GM06990 (cell line): ENCODE measurements around the gene MS4A10.

Experiments used
- DNase-seq: peaks from one replicate; pipeline ENCODE4 v3.0.0-alpha.2; 2011; ENCODE audit not compliant: insufficient read length; ENCODE audit errors: extremely low read depth
- H3K27me3 ChIP-seq: replicated peaks from 2 replicates; pipeline ENCODE4 v1.6.0; 2011; ENCODE audit warnings: low read length; ENCODE audit not compliant: control insufficient read depth, insufficient read depth
- H3K36me3 ChIP-seq: 2 replicates; pipeline ENCODE4 v1.5.1; 2011; ENCODE audit warnings: low read length; ENCODE audit not compliant: control insufficient read depth, insufficient read depth
- H3K4me3 ChIP-seq: replicated peaks from 2 replicates; pipeline ENCODE4 v1.5.1; 2011; ENCODE audit warnings: low read depth, mild to moderate bottlenecking, control low read depth, low read length
- CTCF ChIP-seq: IDR thresholded peaks from 2 replicates; pipeline ENCODE4 v1.5.1; 2011; ENCODE audit warnings: low read length, control low read depth, mild to moderate bottlenecking, inconsistent platforms; ENCODE audit not compliant: insufficient read depth, poor library complexity, severe bottlenecking

The MS4A10 gene

DNA sequence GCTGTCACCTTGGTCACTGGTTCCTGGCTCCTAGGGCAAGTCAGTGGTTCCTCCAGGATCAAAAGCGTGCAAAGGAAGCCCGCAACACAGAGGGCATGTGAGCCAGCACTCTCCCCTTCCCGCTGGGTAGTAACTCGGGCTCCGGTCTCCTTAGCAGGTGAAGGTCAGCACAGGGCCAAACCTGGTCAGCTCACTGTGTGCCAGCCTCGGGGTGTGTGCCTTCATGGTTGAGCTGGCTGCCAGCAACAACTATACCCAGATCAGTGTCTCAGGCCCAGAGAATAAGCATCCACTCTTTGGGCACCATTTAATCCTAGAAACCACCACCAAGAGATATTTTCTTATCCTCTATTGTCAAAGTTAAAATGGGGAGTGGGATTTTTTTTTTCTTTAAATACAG lies 40.7 kb downstream of the MS4A10 start:
- Histone ChIP-seq H3K4me3 (no peak overlapping the region), H3K36me3 (no peaks in the 10 kb centered on the region), H3K27me3 (no peaks in the 10 kb centered on the region)
- no peak for DNase-seq
- no peak for TF ChIP-seq CTCF

DNA sequence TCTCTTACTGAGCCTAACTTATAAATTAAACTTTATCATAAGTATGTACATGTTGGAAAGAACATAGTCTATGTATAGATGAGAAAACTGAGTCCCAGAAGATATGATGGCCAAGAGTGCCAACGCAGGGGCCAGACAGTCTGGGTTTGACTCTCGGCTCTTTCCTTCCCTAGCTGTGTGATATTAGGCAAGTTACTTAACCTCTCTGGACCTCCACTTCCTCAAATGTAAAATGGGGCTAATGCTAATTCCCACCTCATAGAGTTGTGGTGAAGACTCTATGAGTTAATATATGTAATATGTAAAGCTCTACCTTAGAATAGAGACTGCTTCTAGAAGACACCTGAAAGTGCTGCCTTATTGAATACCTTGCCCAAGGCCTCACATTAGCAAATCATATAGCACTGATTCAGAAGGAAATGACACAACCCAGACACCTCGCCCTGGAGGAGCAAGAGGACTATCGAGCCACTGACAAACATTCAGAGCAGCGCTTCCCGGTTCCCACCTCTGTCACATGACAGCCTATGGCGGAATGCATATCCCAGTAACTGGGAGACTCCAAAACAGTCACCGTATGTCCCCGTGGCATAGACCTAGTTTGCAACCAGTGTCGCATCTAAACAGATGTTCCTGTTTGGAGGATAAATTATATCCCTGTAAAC lies 45.5 kb downstream of the MS4A10 start:
- H3K36me3 ChIP-seq = no peaks in the 10 kb centered on the region
- H3K27me3 ChIP-seq = no peaks in the 10 kb centered on the region
- no peak for DNase-seq
- H3K4me3 ChIP-seq = no peak overlapping the region
- TF ChIP-seq CTCF = no peak

DNA sequence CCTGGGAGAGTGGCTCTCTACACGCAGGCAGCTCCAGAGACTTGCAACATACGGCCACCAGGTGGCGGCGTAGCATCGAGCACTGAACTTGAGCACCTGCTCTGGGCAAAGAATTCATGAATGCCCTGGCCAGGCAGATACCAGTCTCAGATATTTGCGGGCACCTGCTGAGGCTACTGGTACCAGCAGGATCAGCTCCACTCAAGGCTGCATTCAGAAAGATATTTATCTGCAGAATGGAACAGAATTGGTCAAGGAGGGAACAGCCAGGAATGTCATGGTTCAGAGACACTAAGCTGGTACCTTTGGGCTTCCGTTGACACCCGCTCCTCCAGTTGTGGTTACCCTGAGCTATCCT lies 46.0 kb downstream of the MS4A10 start:
- Histone ChIP-seq H3K27me3 (no peaks in the 10 kb centered on the region), H3K4me3 (no peak overlapping the region), H3K36me3 (no peaks in the 10 kb centered on the region)
- TF ChIP-seq CTCF = peak; percentile 88
- peak; percentile 39 for DNase-seq

- TF ChIP-seq CTCF = no peak
- no peak overlapping the region for H3K4me3 ChIP-seq
- H3K36me3 ChIP-seq = no peaks in the 10 kb centered on the region
- DNase-seq = no peak
- H3K27me3 ChIP-seq = no peaks in the 10 kb centered on the region
Observed at GRCh38 chr11:60831501-60832079, 46.5 kb downstream of the MS4A10 start.

- no peak for DNase-seq
- H3K27me3 ChIP-seq = no peaks in the 10 kb centered on the region
Observed at GRCh38 chr11:60834742-60835533, 49.8 kb downstream of the MS4A10 start.

More at GRCh38 chr11:60834742-60835533, 49.8 kb downstream of the MS4A10 start:
- TF ChIP-seq CTCF = no peak
- Histone ChIP-seq H3K4me3 (no peak overlapping the region), H3K36me3 (no peaks in the 10 kb centered on the region)
